SK-N-SH (cell line): ENCODE data around the gene PBX1.

Experiments
- CTCF ChIP-seq: fragments of 200-600 bp; sonication (generic); IDR thresholded peaks from 2 replicates; pipeline ENCODE4 v1.6.1; 2017; ENCODE audit warnings: antibody characterized with exemption, mild to moderate bottlenecking, moderate library complexity
- EP300 ChIP-seq, 2 experiments: IDR thresholded peaks; 2 replicates each; pipeline versions ENCODE4 v1.4.0 to v1.6.1; 2012; ENCODE audit warnings: borderline replicate concordance in 1 of 2, low read depth in 1 of 2, low read length in 1 of 2
- EZH2phosphoT487 ChIP-seq: fragments of 200-600 bp; sonication (generic); IDR thresholded peaks from 2 replicates; pipeline ENCODE4 v1.6.1; 2017; ENCODE audit warnings: low read depth, mixed run types, mild to moderate bottlenecking, antibody characterized with exemption, moderate library complexity, borderline replicate concordance
- FOXM1 ChIP-seq: IDR thresholded peaks from 2 replicates; pipeline ENCODE4 v1.4.0; 2012; ENCODE audit warnings: low read depth, mild to moderate bottlenecking
- JUND ChIP-seq: IDR thresholded peaks from 2 replicates; pipeline ENCODE4 v1.4.0; 2012
- MAX ChIP-seq: IDR thresholded peaks from 2 replicates; pipeline ENCODE4 v1.4.0; 2012; ENCODE audit warnings: low read depth
- NFIC ChIP-seq: IDR thresholded peaks from 2 replicates; pipeline ENCODE4 v1.4.0; 2012; ENCODE audit warnings: borderline replicate concordance
- RAD21 ChIP-seq: IDR thresholded peaks from 2 replicates; pipeline ENCODE4 v1.6.1; 2012; ENCODE audit warnings: mild to moderate bottlenecking, low read length
- RCOR1 ChIP-seq: fragments of 150-350 bp; IDR thresholded peaks from 2 replicates; pipeline ENCODE4 v1.6.1; 2017; ENCODE audit warnings: antibody characterized with exemption, low read length
- SMC3 ChIP-seq: IDR thresholded peaks from 2 replicates; pipeline ENCODE4 v1.6.1; 2012; ENCODE audit warnings: low read depth, low read length, improper control_type of control experiment

GRCh38 chr1:164700683-164701082, 141.7 kb downstream of the PBX1 start:
- TF ChIP-seq JUND (no peak), CTCF (no peak), RAD21 (no peak), NFIC (no peak), RCOR1 (no peak), FOXM1 (no peak), EZH2phosphoT487 (no peak), MAX (no peak), SMC3 (no peak), EP300 (IDR thresholded peaks at IDR 0.05; ENCODE audit: borderline replicate concordance in 1 of 2, low read depth in 1 of 2, low read length in 1 of 2) (no peak)
